ENCODE measurements around the gene PRRC2C.
A peak's percentile ranks its signal among the peaks of the same experiment; 100 is the strongest.

PRRC2C gene

GRCh38 chr1:171484760-171485374 lies 463 bp upstream of the PRRC2C start:
- DNase-seq (ENCODE audit: low read depth), result no peak
- no peak for TF ChIP-seq CTCF (conservative IDR thresholded peaks at IDR 0.05; ENCODE audit: low read length)
- peak overlapping the region; percentile 95 for H3K4me3 ChIP-seq (ENCODE audit: low read length)

- H3K4me3 ChIP-seq (ENCODE audit: low read length), result peak overlapping the region; percentile 95
- peak; percentile 66 for DNase-seq (ENCODE audit: low read depth)
These were observed 754 bp downstream of the PRRC2C start for GRCh38 chr1:171486048-171486519.

GRCh38 chr1:171487038-171487437 lies 1.7 kb downstream of the PRRC2C start:
- no peak for DNase-seq (ENCODE audit: low read depth)
- TF ChIP-seq CTCF (conservative IDR thresholded peaks at IDR 0.05; ENCODE audit: low read length), result no peak
- H3K4me3 ChIP-seq (ENCODE audit: low read length), result peak overlapping the region; percentile 95

More at GRCh38 chr1:171486048-171486519, 754 bp downstream of the PRRC2C start:
- no peak for TF ChIP-seq CTCF (conservative IDR thresholded peaks at IDR 0.05; ENCODE audit: low read length)

DNA sequence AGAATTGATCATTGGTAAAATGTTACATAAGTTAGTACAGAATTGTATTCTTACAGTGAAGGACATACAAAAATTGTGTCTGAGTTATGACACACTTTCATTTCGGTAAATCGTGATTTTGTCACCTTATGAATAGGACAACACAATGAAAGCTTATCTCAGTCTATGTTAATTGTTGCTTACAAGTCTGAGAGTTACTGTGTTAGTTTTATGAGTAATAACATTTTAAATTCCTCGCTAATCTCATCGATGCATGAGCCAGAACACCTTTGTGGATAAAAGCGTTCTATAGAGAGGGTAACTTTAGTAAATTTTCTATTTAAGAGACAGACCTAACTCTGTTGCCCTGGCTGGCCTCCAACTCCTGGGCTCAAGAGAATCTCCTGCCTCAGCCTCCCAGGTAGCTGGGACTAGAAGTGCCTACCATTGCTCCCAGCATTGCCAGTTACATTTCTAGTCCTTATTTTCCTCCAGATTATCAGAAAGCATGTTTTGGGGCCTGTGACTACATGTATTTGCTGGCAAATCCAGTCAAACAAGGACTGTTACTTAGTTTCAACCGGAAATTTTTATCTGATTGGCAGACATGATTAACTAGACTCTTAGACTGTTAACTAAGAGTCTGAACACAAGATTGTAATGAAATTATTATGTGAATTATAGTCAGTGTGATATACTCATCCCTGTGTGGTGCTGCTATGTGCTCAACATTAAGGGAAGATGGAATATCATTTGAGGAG lies 3.0 kb downstream of the PRRC2C start:
- no peak for DNase-seq (ENCODE audit: low read depth)
- TF ChIP-seq CTCF (conservative IDR thresholded peaks at IDR 0.05; ENCODE audit: low read length), result no peak
- H3K4me3 ChIP-seq (ENCODE audit: low read length), result no peak overlapping the region

- TF ChIP-seq CTCF (conservative IDR thresholded peaks at IDR 0.05; ENCODE audit: low read length), result no peak
- no peak for DNase-seq (ENCODE audit: low read depth)
- no peak overlapping the region for H3K4me3 ChIP-seq (ENCODE audit: low read length)
These were observed 8.7 kb downstream of the PRRC2C start for GRCh38 chr1:171494076-171494475.

- no peak for TF ChIP-seq CTCF (conservative IDR thresholded peaks at IDR 0.05; ENCODE audit: low read length)
- DNase-seq (ENCODE audit: low read depth), result no peak
- no peak overlapping the region for H3K4me3 ChIP-seq (ENCODE audit: low read length)
These were observed 10.1 kb downstream of the PRRC2C start for GRCh38 chr1:171495444-171495843.

DNA sequence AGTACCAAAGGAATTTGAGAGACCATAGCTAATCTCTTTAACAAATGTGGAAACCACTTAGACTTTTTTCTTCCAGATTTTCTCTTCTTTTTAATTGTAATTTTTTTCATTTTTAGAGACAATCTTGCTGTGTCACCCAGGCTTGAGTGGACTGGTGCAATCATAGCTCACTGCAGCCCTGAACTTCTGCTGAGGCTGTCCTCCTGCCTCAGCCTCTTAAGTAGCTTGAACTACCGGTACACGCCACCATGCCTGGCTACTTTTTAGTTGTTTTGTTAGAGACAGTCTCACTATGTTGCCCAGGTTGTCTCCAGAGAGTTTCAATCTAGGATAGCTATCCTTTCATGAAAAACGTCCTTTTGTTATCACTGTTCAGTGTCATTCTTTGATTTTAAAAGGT lies 15.0 kb downstream of the PRRC2C start:
- no peak for DNase-seq (ENCODE audit: low read depth)

More for the DNA sequence above, 15.0 kb downstream of the PRRC2C start:
- TF ChIP-seq CTCF (conservative IDR thresholded peaks at IDR 0.05; ENCODE audit: low read length), result no peak
- H3K4me3 ChIP-seq (ENCODE audit: low read length), result no peak overlapping the region
